Measurements from ENCODE around the gene CELF4.

GRCh38 chr18:37453752-37454151 lies 111.8 kb downstream of the CELF4 start:
- no peak for TF ChIP-seq CTCF (IDR thresholded peaks at IDR 0.05 in 8 of 11, conservative IDR thresholded peaks at IDR 0.05 in 3 of 11)
- TF ChIP-seq POLR2A (IDR thresholded peaks at IDR 0.05): no peak

All from spleen (tissue), 7 donors.